Keratinocyte (primary cell): ENCODE data around the gene SOST. TPM values are rescaled to one million over a fixed set of nuclear protein-coding genes. Genes with fewer than 3 reads are reported as not detected.

Experiments
- DNase-seq: peaks from one replicate; pipeline ENCODE4 v3.0.0-alpha.2; 2011; ENCODE audit warnings: low read depth, missing footprints, low spot score
- FAIRE-seq: peaks from 2 replicates; lab custom pipeline; 2011; peaks lifted over from hg19 to GRCh38; lab: Jason Lieb, UNC
- H2AFZ ChIP-seq: 2 replicates; pipeline ENCODE4 v1.6.0; 2012; ENCODE audit warnings: low read length, control low read depth, inconsistent platforms; ENCODE audit not compliant: control insufficient read depth
- H3K27ac ChIP-seq: 2 replicates; pipeline ENCODE4 v1.5.1; 2011; ENCODE audit warnings: low read length; ENCODE audit not compliant: control insufficient read depth, insufficient read depth
- H3K27me3 ChIP-seq: 3 replicates; pipeline ENCODE4 v1.6.0; 2011; ENCODE audit warnings: low read length; ENCODE audit not compliant: control insufficient read depth, insufficient read depth; ENCODE audit errors: extremely low read depth
- H3K36me3 ChIP-seq, 2 experiments: 2 replicates in 1 of 2; 3 replicates in 1 of 2; pipeline ENCODE4 v1.5.1; 2011; ENCODE audit warnings: low read length in 2 of 2, mild to moderate bottlenecking in 1 of 2; ENCODE audit not compliant: control insufficient read depth in 2 of 2, insufficient read depth in 2 of 2; ENCODE audit errors: extremely low read depth in 1 of 2
- H3K4me1 ChIP-seq: 3 replicates; pipeline ENCODE4 v1.5.1; 2011; ENCODE audit warnings: low read length; ENCODE audit not compliant: control insufficient read depth, insufficient read depth; ENCODE audit errors: extremely low read depth
- H3K4me2 ChIP-seq: 3 replicates; pipeline ENCODE4 v1.6.0; 2011; ENCODE audit warnings: low read depth, low read length; ENCODE audit not compliant: control insufficient read depth, insufficient read depth; ENCODE audit errors: extremely low read depth
- H3K4me3 ChIP-seq, 3 experiments: fragments of 200-600 bp in 1 of 3; sonication (generic) in 1 of 3; 2 replicates in 2 of 3; 3 replicates in 1 of 3; pipeline ENCODE4 v1.5.1; 2011 to 2016; ENCODE audit warnings: low read length in 3 of 3, mild to moderate bottlenecking in 3 of 3, control low read depth in 2 of 3, inconsistent platforms in 1 of 3, low read depth in 1 of 3, mixed read lengths in 1 of 3, mixed run types in 1 of 3, moderate library complexity in 1 of 3; ENCODE audit not compliant: control insufficient read depth in 2 of 3, insufficient read depth in 2 of 3; ENCODE audit errors: extremely low read depth in 1 of 3
- H3K79me2 ChIP-seq: 2 replicates; pipeline ENCODE4 v1.6.0; 2012; ENCODE audit warnings: low read length; ENCODE audit not compliant: control insufficient read depth, insufficient read depth
- H3K9ac ChIP-seq: 3 replicates; pipeline ENCODE4 v1.6.0; 2011; ENCODE audit warnings: low read length; ENCODE audit not compliant: control insufficient read depth, insufficient read depth; ENCODE audit errors: extremely low read depth
- H3K9me1 ChIP-seq: 3 replicates; pipeline ENCODE4 v1.6.0; 2011; ENCODE audit warnings: low read length; ENCODE audit not compliant: control insufficient read depth, insufficient read depth; ENCODE audit errors: extremely low read depth
- H3K9me3 ChIP-seq: 2 replicates; pipeline ENCODE4 v1.5.1; 2012; ENCODE audit warnings: low read depth, low read length; ENCODE audit not compliant: control insufficient read depth
- H4K20me1 ChIP-seq: 3 replicates; pipeline ENCODE4 v1.6.0; 2011; ENCODE audit warnings: low read length; ENCODE audit not compliant: control insufficient read depth, insufficient read depth; ENCODE audit errors: extremely low read depth
- EZH2 ChIP-seq: IDR thresholded peaks from one replicate; pipeline ENCODE4 v1.6.1; 2012; ENCODE audit warnings: inconsistent platforms, mild to moderate bottlenecking, low read length, moderate library complexity
- dilution Hi-C: fragments of 300-500 bp; cut with MboI; formaldehyde crosslinking; loops from one replicate; pipeline ENCODE4 v1.7.0; 2020; ENCODE audit warnings: low sequenced_read_pairs; ENCODE audit not compliant: extremely low pct_ligation_motif_present
- polyA minus RNA-seq, 3 experiments: library from RNA; depleted of rRNA, polyadenylated mRNA; stranded (reverse); fragments of >200 nt; gene quantifications; 1 replicate in 1 of 3; 2 replicates in 1 of 3; 3 replicates in 1 of 3; pipeline ENCODE4 v1.2.3, GENCODE V29; 2011
- polyA plus RNA-seq, 5 experiments: library from polyadenylated mRNA; depleted of rRNA in 3 of 5; stranded (reverse) in 3 of 5; stranded (forward) in 1 of 5; unstranded in 1 of 5; fragments of >200 nt; gene quantifications; 1 replicate in 1 of 5; 2 replicates in 3 of 5; 3 replicates in 1 of 5; pipeline versions ENCODE4 v1.2.1 to v1.2.3, GENCODE V29; 2011 to 2012; ENCODE audit warnings: missing spikeins in 2 of 5, low read depth in 1 of 5, low replicate concordance in 1 of 5
- TF ChIP-seq, protein P1 (sequence below), 3 experiments: IDR thresholded peaks in 1 of 3; conservative IDR thresholded peaks in 1 of 3; optimal IDR thresholded peaks in 1 of 3; 2 replicates in 2 of 3; 3 replicates in 1 of 3; pipeline versions ENCODE3 to v1.5.1; 2011; ENCODE audit warnings: low read length in 3 of 3, mild to moderate bottlenecking in 3 of 3, moderate library complexity in 2 of 3, control low read depth in 1 of 3, inconsistent platforms in 1 of 3; ENCODE audit not compliant: insufficient read depth in 2 of 3; ENCODE audit errors: extremely low read depth in 1 of 3

SOST gene
- polyA plus RNA-seq (0.02 to 0.04 TPM in 2 of 3 replicates, not detected in the other), polyA minus RNA-seq (not detected in 3 replicates)
- polyA plus RNA-seq (2011; ENCODE audit: low read depth) = not detected
- not detected in 2 replicates for polyA plus RNA-seq (2011; cell fraction: cytosol; rRNA removed)
- polyA plus RNA-seq (2011; cell fraction: nucleus; rRNA removed) = 0.07 TPM in 1 of 2 replicates, not detected in the other
- polyA plus RNA-seq (2012; ENCODE audit: low replicate concordance) = 0.21 TPM in 1 of 2 replicates, not detected in the other
- polyA minus RNA-seq (2011; cell fraction: cytosol; rRNA and poly(A)+ RNA removed) = not detected
- polyA minus RNA-seq (2011; cell fraction: nucleus; rRNA and poly(A)+ RNA removed) = not detected in 2 replicates

DNA sequence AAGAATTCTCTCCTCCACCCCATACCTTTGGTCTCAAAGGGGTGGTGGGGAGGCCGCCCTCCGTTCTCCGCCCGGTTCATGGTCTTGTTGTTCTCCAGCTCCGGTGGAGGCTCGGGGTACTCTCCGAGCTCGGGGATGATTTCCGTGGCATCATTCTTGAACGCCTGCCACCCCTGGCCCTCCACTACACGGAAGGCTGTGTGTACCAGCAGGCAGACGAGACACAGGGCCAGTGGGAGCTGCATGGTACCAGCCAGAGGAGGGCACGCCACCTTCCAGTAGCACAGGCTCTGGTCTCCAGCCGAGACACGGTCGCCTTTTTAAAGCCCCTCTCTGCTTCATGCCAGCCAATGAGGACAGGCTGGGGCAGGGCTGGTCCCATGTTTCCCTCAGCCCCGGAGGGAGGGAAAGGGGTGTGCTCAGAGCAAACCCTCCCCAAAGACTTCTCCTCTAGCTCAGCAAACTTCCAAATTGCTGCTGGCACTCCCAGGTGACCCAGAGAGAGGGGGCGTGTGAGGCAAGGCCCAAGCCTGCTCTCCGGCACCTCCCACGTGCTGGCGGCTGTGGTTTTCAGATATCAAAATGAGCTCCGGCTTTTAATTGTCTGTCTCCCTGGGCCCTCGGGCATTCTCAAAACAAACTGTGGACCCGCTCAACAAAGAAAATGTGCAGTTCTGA lies at the start of gene SOST:
Gene SOST (minus strand): TSS at position 295 of the 678 bp plus-strand sequence. CDS start 50 bp downstream, at position 245.
- Histone ChIP-seq H3K9ac (no peak within 1 kb of the TSS), H3K4me1 (peaks cover 28% of the 10 kb centered on the region), H2AFZ (peak within 1 kb of the TSS; percentile 16), H3K27me3 (peaks cover 11% of the 10 kb centered on the region), H3K9me1 (no peaks in the 10 kb centered on the region), H3K27ac (no peak within 1 kb of the TSS), H3K36me3 (no peaks in the 10 kb centered on the region), H3K4me3 (no peak within 1 kb of the TSS), H3K9me3 (no peaks in the 10 kb centered on the region), H4K20me1 (no peaks in the 10 kb centered on the region), H3K4me2 (peak within 1 kb of the TSS; percentile 70), H3K79me2 (no peaks in the 10 kb centered on the region)
- TF ChIP-seq EZH2 = no peak
- TF ChIP-seq, protein P1, sequence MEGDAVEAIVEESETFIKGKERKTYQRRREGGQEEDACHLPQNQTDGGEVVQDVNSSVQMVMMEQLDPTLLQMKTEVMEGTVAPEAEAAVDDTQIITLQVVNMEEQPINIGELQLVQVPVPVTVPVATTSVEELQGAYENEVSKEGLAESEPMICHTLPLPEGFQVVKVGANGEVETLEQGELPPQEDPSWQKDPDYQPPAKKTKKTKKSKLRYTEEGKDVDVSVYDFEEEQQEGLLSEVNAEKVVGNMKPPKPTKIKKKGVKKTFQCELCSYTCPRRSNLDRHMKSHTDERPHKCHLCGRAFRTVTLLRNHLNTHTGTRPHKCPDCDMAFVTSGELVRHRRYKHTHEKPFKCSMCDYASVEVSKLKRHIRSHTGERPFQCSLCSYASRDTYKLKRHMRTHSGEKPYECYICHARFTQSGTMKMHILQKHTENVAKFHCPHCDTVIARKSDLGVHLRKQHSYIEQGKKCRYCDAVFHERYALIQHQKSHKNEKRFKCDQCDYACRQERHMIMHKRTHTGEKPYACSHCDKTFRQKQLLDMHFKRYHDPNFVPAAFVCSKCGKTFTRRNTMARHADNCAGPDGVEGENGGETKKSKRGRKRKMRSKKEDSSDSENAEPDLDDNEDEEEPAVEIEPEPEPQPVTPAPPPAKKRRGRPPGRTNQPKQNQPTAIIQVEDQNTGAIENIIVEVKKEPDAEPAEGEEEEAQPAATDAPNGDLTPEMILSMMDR (optimal IDR thresholded peaks at IDR 0.05 in 1 of 3, IDR thresholded peaks at IDR 0.05 in 1 of 3, conservative IDR thresholded peaks at IDR 0.05 in 1 of 3; ENCODE audit: extremely low read depth in 1 of 3, insufficient read depth in 2 of 3, low read length in 3 of 3) = no peak
- dilution Hi-C loops = no loop called here
- FAIRE-seq = no peak
- DNase-seq = no peak

DNA sequence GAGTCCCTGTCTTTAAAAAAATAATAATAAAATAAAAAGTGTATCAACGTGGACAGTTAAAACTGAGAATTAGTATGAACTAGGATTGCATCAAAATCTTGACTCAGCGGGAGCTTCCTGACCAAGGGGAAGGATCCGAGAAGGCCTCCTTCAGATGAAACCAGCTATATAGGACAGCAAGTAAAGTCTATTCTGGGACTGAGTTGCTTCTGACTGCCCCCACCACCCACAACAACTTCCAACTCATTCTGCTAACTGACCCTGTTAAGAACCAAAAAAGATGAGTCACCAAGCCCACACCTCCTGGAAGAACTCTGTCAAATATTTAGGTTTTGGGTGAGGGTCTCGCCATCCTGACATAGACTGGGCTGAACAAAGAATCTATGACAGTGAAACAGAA lies 49.5 kb upstream of the SOST start:
- DNase-seq (no peak), FAIRE-seq (no peak)
- Histone ChIP-seq H3K27ac (no peak overlapping the region), H3K9me3 (no peaks in the 10 kb centered on the region), H3K4me2 (no peak overlapping the region), H3K9me1 (no peaks in the 10 kb centered on the region), H3K4me1 (no peaks in the 10 kb centered on the region), H4K20me1 (no peaks in the 10 kb centered on the region), H3K27me3 (no peaks in the 10 kb centered on the region), H3K79me2 (no peaks in the 10 kb centered on the region), H3K4me3 (no peak overlapping the region), H2AFZ (no peak overlapping the region), H3K36me3 (peaks cover 9 to 20% of the 10 kb centered on the region in 2 experiments), H3K9ac (no peak overlapping the region)
- dilution Hi-C loops = no loop called here
- TF ChIP-seq, protein P1 (optimal IDR thresholded peaks at IDR 0.05 in 1 of 3, IDR thresholded peaks at IDR 0.05 in 1 of 3, conservative IDR thresholded peaks at IDR 0.05 in 1 of 3; ENCODE audit: extremely low read depth in 1 of 3, insufficient read depth in 2 of 3, low read length in 3 of 3) = no peak
- TF ChIP-seq EZH2 = no peak
